A673 (cell line): Measurements from ENCODE around the gene OXGR1.

ENCODE experiments used
- EZH2 ChIP-seq: fragments of 200-600 bp; sonication (generic); IDR thresholded peaks from 2 replicates; pipeline ENCODE4 v1.6.1; 2017; ENCODE audit warnings: borderline replicate concordance, low read depth, mild to moderate bottlenecking, mixed read lengths, antibody characterized with exemption, low read length; ENCODE audit not compliant: poor library complexity, severe bottlenecking
- TF ChIP-seq, protein P1 (sequence below): fragments of 300-800, 200-600 bp; sonication (generic); conservative IDR thresholded peaks from 2 replicates; pipeline ENCODE4 v1.5.1; 2017; ENCODE audit warnings: low read depth, mild to moderate bottlenecking, antibody characterized with exemption, low read length, moderate library complexity, mixed read lengths

DNA sequence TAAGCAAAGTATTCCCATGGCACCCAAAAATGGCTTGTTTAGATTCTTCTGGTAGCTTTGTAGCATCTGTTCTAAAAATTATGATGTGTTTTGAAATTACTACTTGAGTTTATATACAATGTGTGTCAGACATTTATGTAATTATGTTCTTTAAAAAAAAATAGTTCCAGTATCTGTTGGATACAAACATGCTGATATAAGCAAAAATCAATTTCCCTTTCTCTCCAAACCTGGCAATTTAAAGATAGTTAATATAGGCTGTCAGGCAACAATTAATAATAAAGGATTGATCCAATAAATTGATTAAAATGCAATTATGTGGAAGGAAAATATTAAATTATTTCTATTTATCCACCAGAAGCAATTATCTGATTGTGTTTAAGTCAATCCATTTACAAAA is 41.7 kb downstream of the OXGR1 start:
- TF ChIP-seq, protein P1, sequence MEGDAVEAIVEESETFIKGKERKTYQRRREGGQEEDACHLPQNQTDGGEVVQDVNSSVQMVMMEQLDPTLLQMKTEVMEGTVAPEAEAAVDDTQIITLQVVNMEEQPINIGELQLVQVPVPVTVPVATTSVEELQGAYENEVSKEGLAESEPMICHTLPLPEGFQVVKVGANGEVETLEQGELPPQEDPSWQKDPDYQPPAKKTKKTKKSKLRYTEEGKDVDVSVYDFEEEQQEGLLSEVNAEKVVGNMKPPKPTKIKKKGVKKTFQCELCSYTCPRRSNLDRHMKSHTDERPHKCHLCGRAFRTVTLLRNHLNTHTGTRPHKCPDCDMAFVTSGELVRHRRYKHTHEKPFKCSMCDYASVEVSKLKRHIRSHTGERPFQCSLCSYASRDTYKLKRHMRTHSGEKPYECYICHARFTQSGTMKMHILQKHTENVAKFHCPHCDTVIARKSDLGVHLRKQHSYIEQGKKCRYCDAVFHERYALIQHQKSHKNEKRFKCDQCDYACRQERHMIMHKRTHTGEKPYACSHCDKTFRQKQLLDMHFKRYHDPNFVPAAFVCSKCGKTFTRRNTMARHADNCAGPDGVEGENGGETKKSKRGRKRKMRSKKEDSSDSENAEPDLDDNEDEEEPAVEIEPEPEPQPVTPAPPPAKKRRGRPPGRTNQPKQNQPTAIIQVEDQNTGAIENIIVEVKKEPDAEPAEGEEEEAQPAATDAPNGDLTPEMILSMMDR: no peak
- TF ChIP-seq EZH2: no peak
